Pericardium fibroblast (primary cell): ENCODE data around the gene LYZL1. TPM values are rescaled to one million over a fixed set of nuclear protein-coding genes. Genes with fewer than 3 reads are reported as not detected.

Experiments
- total RNA-seq: library from RNA; depleted of rRNA; stranded (reverse); fragments of >200 nt; gene quantifications from 2 replicates; pipeline ENCODE4 v1.2.3, GENCODE V29; 2015

LYZL1 gene
- not detected in 2 replicates for total RNA-seq

DNA sequence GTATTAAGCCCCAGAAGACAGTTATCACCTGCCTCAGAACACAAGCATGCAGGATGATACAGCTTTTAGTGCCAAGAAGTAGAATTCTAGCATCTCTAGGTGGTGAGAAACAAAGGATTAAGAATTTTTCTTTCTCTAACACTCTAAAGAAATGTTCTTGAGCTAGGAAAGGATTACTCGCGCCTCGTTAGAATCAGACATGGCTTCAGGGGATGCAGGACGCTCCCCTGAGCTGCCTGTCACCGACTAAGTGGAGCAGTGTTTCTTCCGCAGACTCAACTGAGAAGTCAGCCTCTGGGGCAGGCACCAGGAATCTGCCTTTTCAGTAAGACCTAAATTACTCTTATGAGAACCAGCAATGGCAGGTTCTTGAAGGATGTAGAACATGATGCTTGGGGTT is at the start of gene LYZL1:
Gene LYZL1 (plus strand): TSS at position 165 of the 400 bp plus-strand sequence. CDS start 2,798 bp downstream, outside the sequence.

